Neural cell (in vitro differentiated cells): Measurements from ENCODE around the gene USP48.

ENCODE experiments used
- CTCF ChIP-seq: fragments of 450-650 bp; IDR thresholded peaks from 2 replicates; pipeline ENCODE4 v1.5.1; 2014; ENCODE audit warnings: antibody characterized with exemption, mild to moderate bottlenecking, moderate library complexity; ENCODE audit not compliant: poor library complexity, severe bottlenecking
- EP300 ChIP-seq: fragments of 450-650 bp; conservative IDR thresholded peaks from 2 replicates; pipeline ENCODE4 v1.6.1; 2014; ENCODE audit warnings: antibody characterized with exemption, mild to moderate bottlenecking, moderate library complexity; ENCODE audit not compliant: poor library complexity, severe bottlenecking
- POLR2AphosphoS5 ChIP-seq: IDR thresholded peaks from 2 replicates; pipeline ENCODE4 v1.6.1; 2012
- RAD21 ChIP-seq: fragments of 450-650 bp; conservative IDR thresholded peaks from 2 replicates; pipeline ENCODE4 v1.6.1; 2014; ENCODE audit warnings: antibody characterized with exemption, mild to moderate bottlenecking, moderate library complexity
- REST ChIP-seq: IDR thresholded peaks from 2 replicates; pipeline ENCODE4 v1.6.1; 2012; ENCODE audit warnings: borderline replicate concordance

GRCh38 chr1:21655748-21656147 lies 127.2 kb downstream of the USP48 start:
- no peak for TF ChIP-seq POLR2AphosphoS5
- no peak for TF ChIP-seq CTCF
- no peak for TF ChIP-seq REST
- no peak for TF ChIP-seq EP300
- TF ChIP-seq RAD21, result no peak
